Thyroid gland (tissue), 4 donors: ENCODE data around the gene ZNF804A.

ENCODE experiments used
- CTCF ChIP-seq, 6 experiments: fragments of 200-600 bp in 3 of 6; fragments of 450-650 bp in 3 of 6; sonication (generic) in 3 of 6; IDR thresholded peaks; one replicate each; pipeline ENCODE4 v1.5.1; 2016 to 2019; ENCODE audit warnings: antibody characterized with exemption in 6 of 6, mild to moderate bottlenecking in 2 of 6, inconsistent platforms in 1 of 6, moderate library complexity in 1 of 6
- POLR2A ChIP-seq, 2 donors: fragments of 450-650 bp; IDR thresholded peaks; one replicate each; pipeline ENCODE4 v1.6.1; 2017; ENCODE audit warnings: antibody characterized with exemption in 2 of 2, mild to moderate bottlenecking in 2 of 2, moderate library complexity in 1 of 2

- TF ChIP-seq CTCF (IDR thresholded peaks at IDR 0.05) (no peak), POLR2A (IDR thresholded peaks at IDR 0.05) (no peak)
Observed at GRCh38 chr2:184765112-184765895, 167.0 kb downstream of the ZNF804A start.
